ENCODE results near the gene PATL1.

PATL1 gene

GRCh38 chr11:59668188-59668949, 468 bp downstream of the PATL1 start:
- H3K9me3 Mint-ChIP-seq = no peaks in the 10 kb centered on the region
- H3K27me3 Mint-ChIP-seq (ENCODE audit: low read depth, poor library complexity) = peaks cover 4% of the 10 kb centered on the region
- H3K4me1 Mint-ChIP-seq = peaks cover 25% of the 10 kb centered on the region
- DNase-seq = peak; percentile 78
- no peak for TF ChIP-seq CTCF (IDR thresholded peaks at IDR 0.05)
- H3K4me3 Mint-ChIP-seq = peak overlapping the region; percentile 92
- H3K36me3 Mint-ChIP-seq (ENCODE audit: low read depth) = peaks cover 28% of the 10 kb centered on the region
- H3K27ac Mint-ChIP-seq = peak overlapping the region; percentile 93

- peak overlapping the region; percentile 73 for H3K27ac Mint-ChIP-seq
- TF ChIP-seq CTCF (IDR thresholded peaks at IDR 0.05) = no peak
- H3K9me3 Mint-ChIP-seq = no peaks in the 10 kb centered on the region
- H3K36me3 Mint-ChIP-seq (ENCODE audit: low read depth) = peaks cover 28% of the 10 kb centered on the region
- H3K4me3 Mint-ChIP-seq = peak overlapping the region; percentile 92
- peaks cover 4% of the 10 kb centered on the region for H3K27me3 Mint-ChIP-seq (ENCODE audit: low read depth, poor library complexity)
- H3K4me1 Mint-ChIP-seq = peaks cover 25% of the 10 kb centered on the region
- no peak for DNase-seq
These were observed 1.0 kb downstream of the PATL1 start for GRCh38 chr11:59667812-59668187.

- H3K27ac Mint-ChIP-seq = no peak overlapping the region
- DNase-seq = no peak
These were observed 1.9 kb downstream of the PATL1 start for GRCh38 chr11:59666969-59667368.

GRCh38 chr11:59660621-59661020, 8.2 kb downstream of the PATL1 start:
- DNase-seq = no peak
- no peak for TF ChIP-seq CTCF (IDR thresholded peaks at IDR 0.05)
- Mint-ChIP-seq H3K9me3 (no peaks in the 10 kb centered on the region), H3K36me3 (ENCODE audit: low read depth) (peaks cover 49% of the 10 kb centered on the region), H3K27me3 (ENCODE audit: low read depth, poor library complexity) (no peaks in the 10 kb centered on the region), H3K27ac (peak overlapping the region; percentile 36), H3K4me1 (no peaks in the 10 kb centered on the region), H3K4me3 (no peak overlapping the region)

More at GRCh38 chr11:59666969-59667368, 1.9 kb downstream of the PATL1 start:
- Mint-ChIP-seq H3K27me3 (ENCODE audit: low read depth, poor library complexity) (peaks cover 4% of the 10 kb centered on the region), H3K36me3 (ENCODE audit: low read depth) (peaks cover 28% of the 10 kb centered on the region), H3K4me3 (peak overlapping the region; percentile 92), H3K4me1 (peaks cover 25% of the 10 kb centered on the region), H3K9me3 (no peaks in the 10 kb centered on the region)
- no peak for TF ChIP-seq CTCF (IDR thresholded peaks at IDR 0.05)

GRCh38 chr11:59659981-59660380, 8.9 kb downstream of the PATL1 start:
- H3K27ac Mint-ChIP-seq = no peak overlapping the region
- H3K27me3 Mint-ChIP-seq (ENCODE audit: low read depth, poor library complexity) = no peaks in the 10 kb centered on the region
- peaks cover 49% of the 10 kb centered on the region for H3K36me3 Mint-ChIP-seq (ENCODE audit: low read depth)
- H3K4me3 Mint-ChIP-seq = no peak overlapping the region
- no peak for TF ChIP-seq CTCF (IDR thresholded peaks at IDR 0.05)
- DNase-seq = no peak
- no peaks in the 10 kb centered on the region for H3K4me1 Mint-ChIP-seq
- H3K9me3 Mint-ChIP-seq = no peaks in the 10 kb centered on the region

GRCh38 chr11:59658036-59658435, 10.8 kb downstream of the PATL1 start:
- Mint-ChIP-seq H3K27me3 (ENCODE audit: low read depth, poor library complexity) (no peaks in the 10 kb centered on the region), H3K9me3 (no peaks in the 10 kb centered on the region), H3K4me3 (no peak overlapping the region), H3K4me1 (no peaks in the 10 kb centered on the region), H3K36me3 (ENCODE audit: low read depth) (peaks cover 62% of the 10 kb centered on the region), H3K27ac (no peak overlapping the region)
- TF ChIP-seq CTCF (IDR thresholded peaks at IDR 0.05) = no peak
- no peak for DNase-seq
